GM21367 (cell line): ENCODE results near the gene ERCC4.

Experiments used
- ATAC-seq: cut with Tn5 transposase; IDR thresholded peaks from one replicate; pipeline ENCODE4 v1.9.1; 2021; ENCODE audit not compliant: unreplicated experiment

ERCC4 gene

DNA sequence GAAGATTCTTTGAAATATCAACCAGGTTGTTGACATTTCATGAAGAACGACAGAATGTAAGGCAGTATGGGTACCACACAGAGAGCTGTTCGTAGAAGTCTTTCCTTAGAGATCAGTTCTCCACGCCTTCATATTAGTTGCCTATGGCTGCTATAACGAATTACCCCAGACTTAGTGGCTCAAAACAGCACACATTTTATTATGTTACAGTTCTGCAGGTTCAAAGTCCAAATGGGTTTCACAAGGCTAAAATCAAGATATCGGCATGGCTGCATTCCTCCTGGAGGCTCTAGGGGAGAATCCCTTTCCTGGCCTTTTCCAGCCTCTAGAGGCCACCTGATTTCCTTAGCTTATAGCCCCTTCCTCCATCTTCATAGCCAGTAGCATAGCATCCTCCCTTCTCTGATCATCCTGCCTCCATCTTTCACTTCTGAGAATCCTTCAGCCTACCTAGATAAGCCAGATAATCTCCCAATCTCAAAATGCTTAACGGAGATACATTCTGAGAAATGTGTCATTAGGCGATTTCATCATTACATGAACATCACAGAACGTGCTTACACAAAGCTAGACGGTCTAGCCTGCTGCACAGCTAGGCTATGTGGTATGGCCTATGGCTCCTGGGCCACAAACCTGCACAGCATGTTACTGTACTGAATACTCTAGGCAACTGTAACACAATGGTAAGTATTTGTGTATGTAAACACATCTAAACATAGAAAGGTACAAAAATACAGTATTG lies 26.0 kb downstream of the ERCC4 start:
- ATAC-seq, result no peak

DNA sequence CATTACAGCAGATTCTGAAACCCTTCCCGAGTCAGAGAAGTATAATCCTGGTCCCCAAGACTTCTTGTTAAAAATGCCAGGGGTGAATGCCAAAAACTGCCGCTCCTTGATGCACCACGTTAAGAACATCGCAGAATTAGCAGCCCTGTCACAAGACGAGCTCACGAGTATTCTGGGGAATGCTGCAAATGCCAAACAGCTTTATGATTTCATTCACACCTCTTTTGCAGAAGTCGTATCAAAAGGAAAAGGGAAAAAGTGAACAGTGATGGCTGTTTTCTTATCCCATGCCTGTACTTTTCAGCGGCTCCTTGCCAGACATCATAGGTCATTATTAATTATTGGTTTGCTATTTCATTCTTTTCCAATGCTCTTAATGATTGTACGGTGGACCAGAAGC lies 28.1 kb downstream of the ERCC4 start:
- no peak for ATAC-seq

DNA sequence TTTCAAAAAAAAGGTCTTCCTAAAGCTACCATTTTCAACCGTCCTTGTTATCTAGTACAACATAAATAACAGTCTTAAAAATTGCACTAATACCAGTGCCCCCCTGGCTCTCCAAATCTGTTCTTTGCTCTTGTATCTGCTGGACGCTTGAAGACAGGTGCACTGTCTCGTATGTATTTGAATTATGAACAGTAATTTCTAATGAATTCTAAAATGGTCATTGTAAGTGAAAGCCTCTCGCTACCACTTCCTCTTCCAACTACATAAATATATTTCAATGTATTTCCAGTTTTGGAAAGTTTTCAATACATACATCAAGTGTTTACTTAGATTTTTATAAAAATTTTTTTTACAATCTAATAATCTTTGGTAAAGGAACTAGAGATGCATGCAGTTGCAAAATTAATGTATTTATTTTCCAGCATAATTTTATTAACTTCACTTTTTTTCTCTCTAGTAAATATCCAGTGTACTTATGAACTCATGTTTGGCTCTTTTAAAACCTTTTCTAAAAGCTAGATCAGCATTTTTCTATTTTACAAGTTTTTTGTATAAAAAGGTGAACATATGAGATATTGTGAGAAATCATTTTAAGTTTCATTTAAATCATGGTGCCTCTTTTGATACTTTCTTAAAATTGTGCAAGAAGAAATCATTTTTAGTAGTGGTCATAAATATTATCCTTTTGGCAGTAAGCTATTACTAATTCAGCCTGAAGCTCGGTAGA lies 31.0 kb downstream of the ERCC4 start:
- no peak for ATAC-seq

DNA sequence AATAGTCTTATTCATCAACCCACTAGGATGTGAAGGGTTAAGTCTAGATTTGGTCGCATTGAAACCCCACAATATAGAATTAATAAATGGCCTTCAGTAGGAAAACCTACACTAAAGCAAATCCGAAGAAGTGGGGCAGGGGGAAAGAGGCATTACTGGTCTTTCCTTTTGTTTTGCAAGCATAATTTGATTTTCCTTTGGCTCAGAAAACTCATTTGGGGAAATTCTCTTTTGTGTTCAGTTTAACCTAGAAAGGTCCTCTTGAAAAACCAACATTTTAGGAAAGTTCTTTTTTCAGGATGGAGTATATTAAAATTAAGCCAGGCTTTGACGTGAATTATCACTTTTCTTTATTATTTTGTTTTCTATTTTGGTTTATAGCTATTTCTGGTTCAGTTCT lies 31.7 kb downstream of the ERCC4 start:
- no peak for ATAC-seq

DNA sequence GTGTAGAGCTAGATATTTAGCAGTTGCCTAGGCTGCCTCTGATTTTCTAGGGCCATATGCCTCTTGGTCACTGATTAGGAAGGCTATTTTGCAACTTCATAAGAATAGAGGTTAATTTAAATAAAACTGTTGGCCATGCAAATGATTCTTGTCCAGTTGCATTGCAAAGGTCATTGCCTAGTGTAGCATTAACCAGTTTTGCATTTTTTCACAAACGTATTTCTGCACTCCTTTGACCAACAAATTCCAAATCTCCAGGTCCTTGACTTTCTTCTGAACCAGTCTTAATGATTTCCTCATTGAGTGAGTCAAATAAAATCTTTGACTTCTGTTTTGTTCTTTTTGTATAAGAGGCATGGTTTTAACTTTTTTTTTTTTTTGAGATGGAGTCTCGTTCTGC lies 33.5 kb downstream of the ERCC4 start:
- ATAC-seq, result no peak

DNA sequence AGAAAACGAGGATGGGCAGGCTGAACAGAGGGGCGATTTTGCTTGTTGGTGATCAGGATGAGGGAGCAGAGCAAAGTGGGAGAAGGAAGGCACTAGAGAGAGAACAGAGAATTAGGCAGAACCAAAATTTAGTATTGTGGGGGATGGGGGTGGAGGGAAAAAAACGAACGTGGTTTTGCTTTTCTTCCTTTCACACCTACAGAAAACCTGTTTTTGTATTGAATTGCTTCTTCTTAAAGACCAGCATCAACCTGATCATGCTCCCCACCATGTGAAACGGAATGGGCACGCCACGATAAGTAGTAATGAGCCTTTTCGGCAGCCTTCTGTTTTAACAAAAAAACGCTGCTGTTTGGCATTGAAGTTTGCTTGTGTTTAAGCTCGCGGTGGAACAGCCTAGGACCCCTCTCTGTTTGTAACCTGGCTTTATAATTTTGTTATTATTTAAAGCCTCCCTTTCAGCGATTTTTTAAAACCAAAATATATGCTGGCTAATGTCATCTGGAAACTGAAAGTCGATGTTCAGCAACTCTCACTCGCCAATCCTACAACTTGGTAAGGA lies 36.8 kb downstream of the ERCC4 start:
- no peak for ATAC-seq

DNA sequence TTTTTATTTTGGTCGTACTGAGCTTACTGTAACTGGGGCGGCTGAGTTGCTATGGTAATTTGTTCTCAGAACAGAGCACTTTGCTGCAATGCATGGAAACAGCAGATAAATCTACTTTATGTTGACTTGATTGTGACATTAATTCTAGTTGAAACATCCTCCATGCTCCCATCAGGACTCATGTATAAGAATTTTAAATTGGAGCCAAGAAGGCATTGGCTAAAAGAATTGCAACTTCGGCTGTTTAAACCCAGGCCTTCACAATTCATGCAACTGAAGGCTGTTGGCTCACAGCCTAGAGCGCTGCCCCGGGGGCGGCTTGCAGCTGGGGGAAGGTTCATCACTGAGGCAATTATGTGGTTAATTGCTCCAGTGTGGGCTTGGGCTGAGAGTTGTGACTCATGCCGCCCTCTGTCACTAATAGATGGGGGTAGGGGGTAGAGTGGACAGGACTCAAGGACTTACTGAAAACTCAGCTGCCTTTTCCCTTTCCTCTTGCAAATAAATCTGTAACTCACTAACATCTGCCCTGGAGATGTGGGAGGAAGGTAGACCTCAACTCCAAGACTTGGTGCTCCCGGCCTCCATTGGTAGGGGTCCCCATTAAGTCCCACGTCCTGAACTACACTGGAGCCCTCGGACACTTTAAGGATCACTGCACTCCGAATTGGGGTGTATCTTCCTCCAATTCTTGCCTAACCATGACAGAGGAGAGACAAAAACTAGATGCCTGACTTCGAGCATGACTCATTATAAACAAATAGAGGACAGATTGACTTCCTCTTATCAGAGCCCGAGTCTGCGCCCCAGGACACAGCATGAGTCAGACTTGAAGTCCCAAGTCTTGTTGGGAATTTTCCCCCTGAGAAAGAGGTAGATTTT lies 37.5 kb downstream of the ERCC4 start:
- ATAC-seq, result peak; percentile 50

DNA sequence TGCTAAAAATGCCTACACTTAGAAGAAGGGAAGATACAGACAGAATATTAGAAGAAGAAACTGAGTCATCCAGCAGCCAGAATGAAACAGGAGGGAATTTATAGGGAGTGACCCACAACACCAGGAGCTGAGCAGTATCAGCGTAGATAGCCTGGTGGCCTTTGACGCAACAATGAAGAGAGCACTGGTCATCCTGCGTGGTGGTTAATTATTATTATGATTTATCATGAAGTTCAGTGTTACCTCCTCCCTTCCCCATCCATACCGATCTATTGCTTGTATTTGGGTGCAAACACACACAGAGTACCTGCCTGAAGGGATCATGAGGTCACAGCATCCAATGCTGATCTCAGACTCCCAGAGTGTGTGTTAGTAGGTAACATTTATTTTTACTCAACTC lies 38.5 kb downstream of the ERCC4 start:
- no peak for ATAC-seq

DNA sequence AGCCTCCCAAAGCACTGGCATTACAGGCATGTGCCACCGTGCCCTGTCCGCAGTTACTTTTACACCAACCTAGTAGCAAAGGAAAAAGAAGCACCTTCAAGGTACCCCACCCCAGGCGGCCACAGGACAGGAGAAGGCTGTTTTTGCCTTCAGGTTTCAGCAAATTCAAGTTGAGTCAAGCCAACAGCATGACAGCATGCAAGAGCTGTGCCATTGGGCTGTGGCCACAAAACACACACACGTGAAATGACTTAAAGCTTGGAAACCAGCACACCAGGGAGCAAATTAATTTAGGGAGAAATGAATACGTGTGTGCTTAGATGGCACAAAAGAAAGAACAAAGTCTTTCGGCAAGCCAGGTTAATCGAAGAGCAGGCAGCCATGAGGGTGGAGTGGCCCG lies 39.7 kb downstream of the ERCC4 start:
- no peak for ATAC-seq

DNA sequence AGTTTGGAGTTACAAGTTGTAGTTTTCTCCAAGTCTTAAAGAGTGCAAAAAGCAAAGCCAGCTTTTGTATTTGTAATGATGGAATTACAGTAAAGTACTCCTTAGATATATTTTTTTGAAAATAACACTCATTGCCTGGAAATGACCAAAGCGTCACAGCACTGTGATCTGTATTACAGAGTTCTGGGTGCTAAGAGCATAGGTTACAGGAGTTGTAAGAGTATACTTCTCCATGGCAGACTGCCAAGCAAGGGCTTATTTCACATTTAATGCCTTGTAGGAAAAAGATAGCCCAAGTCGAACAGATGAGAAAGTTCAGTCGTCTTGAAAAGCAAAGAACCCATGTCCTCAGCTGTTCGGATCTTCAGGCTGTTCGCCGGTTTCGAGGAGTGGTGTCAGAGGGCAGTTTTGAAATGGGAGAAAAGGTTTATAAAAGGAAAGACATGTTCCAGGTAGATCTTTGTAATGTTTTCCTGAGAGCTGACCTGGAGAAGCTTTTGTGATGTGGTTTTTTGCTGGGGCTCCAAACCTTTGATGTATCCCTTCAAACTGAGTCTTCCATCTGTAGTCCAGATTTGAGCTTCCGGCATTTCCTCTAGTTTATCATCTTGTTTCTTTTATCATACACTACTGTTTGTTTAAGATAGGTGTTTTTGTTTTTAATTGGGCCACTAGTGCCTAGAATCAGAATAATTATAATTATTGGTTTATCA lies 41.3 kb downstream of the ERCC4 start:
- no peak for ATAC-seq

DNA sequence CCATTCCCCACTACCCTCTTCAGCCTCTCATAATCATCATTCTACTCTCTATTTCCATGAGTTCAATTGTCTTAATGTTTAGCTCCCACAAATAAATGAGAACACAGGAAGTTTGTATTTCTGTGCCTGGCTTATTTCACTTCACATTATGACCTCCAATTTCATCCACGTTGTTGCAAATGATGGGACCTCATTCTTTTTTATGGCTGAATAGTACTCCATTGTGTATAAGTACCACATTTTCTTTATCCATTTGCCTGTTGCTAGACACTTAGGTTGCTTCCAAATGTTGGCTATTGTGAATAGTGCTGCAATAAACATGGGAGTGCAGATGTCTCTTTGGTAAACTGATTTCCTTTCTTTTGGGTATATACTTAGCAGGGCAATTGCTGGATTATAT lies 42.3 kb downstream of the ERCC4 start:
- no peak for ATAC-seq

DNA sequence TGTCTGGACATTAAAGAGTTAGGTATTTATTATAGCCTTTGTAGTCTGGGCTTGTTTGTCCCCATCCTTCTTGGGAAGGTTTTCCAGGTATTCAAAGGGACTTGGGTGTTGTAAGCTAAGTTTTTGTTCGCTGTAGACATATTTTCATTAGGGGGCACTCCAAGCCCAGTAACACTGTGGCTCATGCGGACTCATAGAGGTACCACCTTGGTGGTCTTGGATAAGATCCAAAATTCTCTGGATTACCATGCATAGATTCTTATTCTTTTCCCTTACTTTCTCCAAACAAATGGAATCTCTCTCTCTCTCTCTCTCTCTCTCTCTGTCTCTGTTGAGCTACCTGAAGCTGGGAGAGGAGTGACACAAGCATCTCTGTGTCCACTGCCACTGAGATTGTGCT lies 48.9 kb downstream of the ERCC4 start:
- ATAC-seq, result no peak

DNA sequence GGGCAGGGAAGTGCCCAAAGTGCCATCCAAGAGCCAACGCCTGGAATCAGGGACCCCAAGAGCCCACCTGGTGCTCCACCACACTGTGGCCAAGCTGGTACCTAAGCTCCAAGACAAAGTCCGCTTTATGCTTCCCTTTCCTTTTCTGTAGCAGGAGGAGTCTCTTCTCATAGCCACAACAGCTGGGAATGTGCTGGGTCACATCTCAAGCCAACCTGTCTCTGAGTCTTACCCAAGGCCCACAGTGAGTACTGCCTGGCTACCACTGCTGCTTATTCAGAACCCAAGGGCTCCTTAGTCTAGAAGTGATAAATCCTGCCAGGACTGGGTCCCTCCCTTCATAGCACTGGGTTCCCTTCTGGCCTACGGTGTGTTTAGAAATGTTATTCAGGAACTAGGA lies 49.8 kb downstream of the ERCC4 start:
- ATAC-seq, result no peak

DNA sequence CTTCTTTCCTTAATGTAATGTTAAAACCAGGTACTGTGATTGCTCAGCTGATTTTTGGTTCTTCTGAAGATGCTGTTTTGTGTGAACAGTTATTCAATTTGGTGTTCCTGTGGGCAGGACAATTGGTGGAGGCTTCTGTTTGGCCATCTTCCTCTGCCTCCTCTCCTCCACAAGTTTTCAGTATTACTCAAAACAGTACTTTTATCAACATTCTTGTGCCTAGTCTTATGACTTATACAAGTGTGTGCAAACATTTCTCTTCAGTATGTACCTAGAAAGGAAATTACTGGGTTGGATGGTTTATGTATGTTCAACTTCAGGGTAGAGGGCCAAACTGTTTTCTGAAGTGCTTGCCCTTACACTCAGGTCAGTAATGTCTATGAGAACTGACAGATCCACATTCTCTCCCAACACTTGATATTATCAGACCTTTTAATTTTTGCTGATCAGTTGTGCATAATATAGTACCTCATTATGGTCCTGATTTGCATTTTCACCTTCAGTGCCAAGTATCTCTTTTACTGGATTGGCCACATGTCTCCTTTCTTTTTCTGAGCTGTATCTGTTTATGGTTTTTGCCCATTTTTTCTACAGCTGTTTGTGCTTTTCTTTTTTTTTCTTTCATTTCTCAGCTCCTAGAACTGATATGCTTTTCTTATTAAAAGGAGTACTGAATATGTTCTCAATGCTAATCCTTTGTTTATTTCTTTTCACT lies 50.9 kb downstream of the ERCC4 start:
- no peak for ATAC-seq

DNA sequence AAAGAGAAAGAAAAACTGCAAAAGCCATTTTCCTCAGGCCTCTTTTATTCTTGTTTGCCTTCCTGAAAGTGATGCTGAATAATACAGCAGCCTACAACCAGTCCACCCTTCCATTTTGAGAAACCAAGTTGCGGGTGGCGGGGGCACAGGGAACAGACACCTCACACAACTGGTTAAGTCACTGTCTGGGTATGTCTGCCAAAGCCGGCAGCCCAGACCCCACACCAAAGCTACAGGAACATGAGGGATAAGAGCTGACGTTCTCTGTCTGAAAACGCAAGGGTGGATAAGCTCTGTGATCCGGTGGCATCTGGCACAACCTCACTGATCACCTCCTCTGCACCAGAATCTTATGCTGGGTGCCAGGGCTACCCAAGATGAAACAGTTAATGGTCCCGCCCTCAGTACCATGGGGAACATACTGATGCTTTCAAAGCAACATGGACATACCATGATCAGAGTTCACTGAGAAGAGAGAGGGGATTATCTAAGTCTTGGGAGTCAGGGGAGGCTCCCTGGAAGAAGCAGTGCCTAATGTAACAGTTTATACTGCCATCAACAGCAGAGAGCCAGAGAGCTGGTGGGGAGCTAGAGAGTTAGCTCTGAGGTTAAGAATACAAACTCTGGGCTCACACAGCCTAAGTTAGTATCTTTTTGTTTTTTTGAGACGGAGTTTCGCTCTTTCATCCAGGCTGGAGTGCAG lies 53.5 kb downstream of the ERCC4 start:
- ATAC-seq, result no peak

DNA sequence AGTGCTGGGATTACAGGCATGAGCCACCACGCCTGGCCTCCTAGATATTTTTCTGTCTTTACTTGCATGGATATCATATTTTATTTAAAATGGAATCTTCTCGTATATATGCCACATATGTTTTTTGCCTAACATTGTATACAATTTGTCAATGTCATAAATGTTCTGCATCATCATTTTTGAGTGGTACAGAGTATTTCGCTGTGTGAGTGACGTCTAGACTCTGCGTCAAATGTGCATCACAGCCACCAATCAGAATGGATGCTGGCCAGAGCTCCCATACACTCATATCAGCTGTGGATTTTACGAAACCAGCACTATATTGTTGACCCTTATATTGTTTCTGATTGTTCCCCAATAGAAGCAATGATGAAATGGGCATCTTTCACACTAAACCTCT lies 57.2 kb downstream of the ERCC4 start:
- no peak for ATAC-seq

DNA sequence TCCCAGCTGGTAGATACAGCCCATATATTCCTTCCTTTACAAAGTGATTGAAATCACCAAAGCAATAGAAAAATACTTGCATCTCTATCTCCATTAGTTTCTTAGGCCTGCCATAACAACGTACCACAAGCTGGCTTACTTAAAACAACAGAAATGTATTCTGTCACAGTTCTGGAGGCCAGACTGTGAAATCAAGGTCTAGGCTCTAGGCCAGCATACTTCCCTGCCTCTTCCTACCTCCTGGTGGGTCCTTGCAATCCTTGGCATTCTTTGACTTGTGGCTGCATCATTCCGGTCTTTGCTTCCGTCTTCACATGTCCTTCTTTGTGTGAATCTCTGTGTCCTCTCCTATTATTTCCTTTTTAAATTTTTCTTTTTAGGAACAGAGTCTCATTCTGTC lies 62.5 kb downstream of the ERCC4 start:
- ATAC-seq, result no peak

DNA sequence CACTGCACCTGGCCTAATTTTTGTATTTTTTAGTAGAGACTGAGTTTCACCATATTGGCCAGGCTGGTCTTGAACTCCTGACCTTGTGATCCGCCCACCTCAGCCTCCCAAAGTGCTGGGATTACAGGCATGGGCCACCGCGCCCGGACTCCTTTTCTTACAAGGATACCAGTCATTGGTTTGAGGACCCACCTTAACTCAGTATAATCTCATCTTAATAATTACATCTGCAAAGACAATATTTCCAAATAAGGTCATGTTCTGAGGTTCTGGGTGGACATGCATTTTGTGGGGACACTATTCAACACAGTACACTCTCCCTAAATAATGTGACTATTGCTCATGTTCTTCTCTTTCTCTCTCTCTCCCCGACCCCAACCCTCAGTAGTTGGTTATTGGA lies 63.7 kb downstream of the ERCC4 start:
- ATAC-seq, result no peak

DNA sequence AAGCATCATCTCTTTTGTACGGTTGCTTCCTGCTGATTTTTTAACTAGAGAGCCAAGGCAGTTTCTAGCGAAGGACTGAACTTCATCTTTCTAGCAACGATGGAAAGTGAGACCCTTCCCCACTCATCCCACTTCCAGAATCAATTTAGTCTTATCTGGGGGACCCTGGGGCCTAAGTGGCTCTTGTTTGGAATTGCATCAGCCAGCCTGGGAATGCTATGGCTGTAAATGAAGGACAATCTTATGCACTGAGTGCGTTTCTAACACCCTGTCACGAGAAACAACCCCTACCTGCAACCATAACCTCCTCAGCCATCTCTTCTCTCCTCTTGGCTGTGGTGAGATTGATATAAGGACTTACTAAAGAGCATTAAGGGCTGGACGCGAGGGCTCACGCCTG lies 64.8 kb downstream of the ERCC4 start:
- no peak for ATAC-seq

DNA sequence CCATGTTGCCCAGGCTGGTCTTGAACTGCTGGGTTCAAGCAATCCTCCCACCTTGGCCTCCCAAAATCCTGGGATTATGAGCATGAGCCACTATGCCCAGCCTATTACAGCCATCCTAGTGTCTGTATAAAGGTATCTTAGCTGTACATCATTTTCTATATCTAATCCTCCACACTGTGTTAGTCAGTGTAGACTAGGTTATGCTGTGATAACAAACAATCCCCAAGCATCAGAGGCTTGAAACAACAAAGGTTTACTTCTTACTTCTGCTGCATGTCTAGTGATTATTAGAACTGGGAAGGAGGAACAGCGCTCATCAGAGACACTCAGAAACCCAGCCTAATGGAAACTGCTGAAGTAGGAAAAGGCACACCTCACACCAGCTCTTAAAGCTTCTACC lies 68.1 kb downstream of the ERCC4 start:
- ATAC-seq, result no peak
